ENCODE data around the gene RAET1E. TPM values are rescaled to one million over a fixed set of nuclear protein-coding genes. Genes with fewer than 3 reads are reported as not detected.
"Not testable (repeated sequence)": the region's sequence is repeated elsewhere in the genome, so short reads cannot be mapped to it uniquely, and the experiment has no call there.

RAET1E gene, protein sequence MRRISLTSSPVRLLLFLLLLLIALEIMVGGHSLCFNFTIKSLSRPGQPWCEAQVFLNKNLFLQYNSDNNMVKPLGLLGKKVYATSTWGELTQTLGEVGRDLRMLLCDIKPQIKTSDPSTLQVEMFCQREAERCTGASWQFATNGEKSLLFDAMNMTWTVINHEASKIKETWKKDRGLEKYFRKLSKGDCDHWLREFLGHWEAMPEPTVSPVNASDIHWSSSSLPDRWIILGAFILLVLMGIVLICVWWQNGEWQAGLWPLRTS
- 0.15 TPM for polyA plus RNA-seq (2013)

- peak in 2 of 3 donors; percentile 19 to 31 for DNase-seq
- H3K27ac ChIP-seq (ENCODE audit: insufficient read depth in 1 of 2, low read depth in 1 of 2, low read length in 2 of 2, poor library complexity in 1 of 2, severe bottlenecking in 2 of 2) = no peak within 1 kb of the TSS
- ChIA-PET CTCF (interaction anchor here (1.0 to 2.3 kb wide), 2 partner anchors 58 to 63 kb away, joined by 3 to 8 read pairs; no protein-coding TSS in a partner anchor), POLR2A (no interaction called here)
- H3K27me3 ChIP-seq (replicated peaks in 2 of 5; ENCODE audit: control insufficient read depth in 4 of 5, insufficient read depth in 5 of 5, low read length in 4 of 5) = peaks cover 0 to 3% (median 0%) of the 10 kb centered on the region in 5 experiments
- no peaks in the 10 kb centered on the region for H3K9me3 ChIP-seq (ENCODE audit: control extremely low read depth in 1 of 5, control insufficient read depth in 4 of 5, insufficient read depth in 2 of 5, low read depth in 1 of 5, low read length in 4 of 5)
- H3K4me1 ChIP-seq (ENCODE audit: control extremely low read depth in 1 of 4, control insufficient read depth in 4 of 4, insufficient read depth in 4 of 4, low read length in 3 of 4) = peaks cover 0 to 24% (median 20%) of the 10 kb centered on the region in 4 experiments
- WGBS (ENCODE audit: insufficient coverage) = 95% methylated on average over 15 of the region's 17 CpGs
- no peaks in the 10 kb centered on the region for H3K36me3 ChIP-seq (ENCODE audit: control insufficient read depth in 4 of 4, insufficient read depth in 4 of 4, low read length in 3 of 4)
- no peak within 1 kb of the TSS for H3K4me3 ChIP-seq (ENCODE audit: control insufficient read depth in 1 of 7, extremely low read depth in 1 of 7, insufficient read depth in 4 of 7, low read depth in 2 of 7, low read length in 6 of 7)
Measured at GRCh38 chr6:149897855-149898744, at the start of gene RAET1E. RAET1E (minus strand) TSS chr6:149898113; CDS start chr6:149890901, 7,212 bp downstream.

- H3K27ac ChIP-seq (ENCODE audit: insufficient read depth in 1 of 2, low read depth in 1 of 2, low read length in 2 of 2, poor library complexity in 1 of 2, severe bottlenecking in 2 of 2); H3K9me3 ChIP-seq (ENCODE audit: control extremely low read depth in 1 of 5, control insufficient read depth in 4 of 5, insufficient read depth in 2 of 5, low read depth in 1 of 5, low read length in 4 of 5); H3K4me3 ChIP-seq (ENCODE audit: control insufficient read depth in 1 of 7, extremely low read depth in 1 of 7, insufficient read depth in 4 of 7, low read depth in 2 of 7, low read length in 6 of 7); DNase-seq; H3K4me1 ChIP-seq (ENCODE audit: control extremely low read depth in 1 of 4, control insufficient read depth in 4 of 4, insufficient read depth in 4 of 4, low read length in 3 of 4); H3K36me3 ChIP-seq (ENCODE audit: control insufficient read depth in 4 of 4, insufficient read depth in 4 of 4, low read length in 3 of 4); POLR2A ChIA-PET: not testable (repeated sequence)
- CTCF ChIA-PET = interaction anchor here (1.5 kb wide), 1 partner anchor 13 kb away, joined by 5 read pairs; no protein-coding TSS in a partner anchor
- no CpG with 5 or more reads among the region's 1 CpG for WGBS (ENCODE audit: insufficient coverage)
- H3K27me3 ChIP-seq (replicated peaks in 2 of 5; ENCODE audit: control insufficient read depth in 4 of 5, insufficient read depth in 5 of 5, low read length in 4 of 5) = peaks cover 6 to 58% (median 28%) of the 10 kb centered on the region in 5 experiments
Measured at GRCh38 chr6:149947533-149947932, 49.6 kb upstream of the RAET1E start.

DNA sequence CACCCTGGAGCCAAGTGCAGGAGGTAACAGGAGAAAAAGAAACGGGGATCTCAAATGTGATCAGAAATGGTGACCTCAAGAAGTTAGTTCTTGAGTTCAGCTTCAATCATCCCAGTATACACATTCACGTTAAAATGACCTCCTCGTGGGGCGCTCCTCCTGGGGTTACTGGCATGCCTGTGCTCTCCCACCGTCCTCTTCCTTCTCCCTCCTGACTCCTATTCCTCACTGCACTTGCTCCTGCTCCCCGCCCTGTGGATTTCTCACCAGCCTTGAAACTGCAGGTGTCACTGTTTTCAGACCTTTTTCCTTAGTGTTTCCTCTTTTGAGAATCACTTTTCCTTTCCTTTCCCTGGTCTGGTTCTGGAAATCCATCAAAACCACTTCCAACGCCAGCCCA, 48.7 kb upstream of the RAET1E start:
- H3K27ac ChIP-seq (ENCODE audit: insufficient read depth in 1 of 2, low read depth in 1 of 2, low read length in 2 of 2, poor library complexity in 1 of 2, severe bottlenecking in 2 of 2); H3K4me1 ChIP-seq (ENCODE audit: control extremely low read depth in 1 of 4, control insufficient read depth in 4 of 4, insufficient read depth in 4 of 4, low read length in 3 of 4); H3K4me3 ChIP-seq (ENCODE audit: control insufficient read depth in 1 of 7, extremely low read depth in 1 of 7, insufficient read depth in 4 of 7, low read depth in 2 of 7, low read length in 6 of 7); POLR2A ChIA-PET; H3K9me3 ChIP-seq (ENCODE audit: control extremely low read depth in 1 of 5, control insufficient read depth in 4 of 5, insufficient read depth in 2 of 5, low read depth in 1 of 5, low read length in 4 of 5); DNase-seq; CTCF ChIA-PET; H3K36me3 ChIP-seq (ENCODE audit: control insufficient read depth in 4 of 4, insufficient read depth in 4 of 4, low read length in 3 of 4): not testable (repeated sequence)
- peaks cover 0 to 57% (median 19%) of the 10 kb centered on the region in 5 experiments for H3K27me3 ChIP-seq (replicated peaks in 2 of 5; ENCODE audit: control insufficient read depth in 4 of 5, insufficient read depth in 5 of 5, low read length in 4 of 5)
- 70% methylated on average over 6 of the region's 7 CpGs for WGBS (ENCODE audit: insufficient coverage)

DNA sequence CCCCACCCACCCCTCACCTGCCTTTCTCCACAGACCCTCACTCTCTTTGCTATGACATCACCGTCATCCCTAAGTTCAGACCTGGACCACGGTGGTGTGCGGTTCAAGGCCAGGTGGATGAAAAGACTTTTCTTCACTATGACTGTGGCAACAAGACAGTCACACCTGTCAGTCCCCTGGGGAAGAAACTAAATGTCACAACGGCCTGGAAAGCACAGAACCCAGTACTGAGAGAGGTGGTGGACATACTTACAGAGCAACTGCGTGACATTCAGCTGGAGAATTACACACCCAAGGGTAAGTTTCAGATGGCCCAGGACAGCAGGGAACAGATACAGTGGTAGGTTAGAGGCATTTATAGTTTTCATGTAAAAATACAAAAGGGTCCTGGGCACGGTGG, 47.4 kb upstream of the RAET1E start:
- 84% methylated on average over 3 of the region's 6 CpGs for WGBS (ENCODE audit: insufficient coverage)
- H3K4me3 ChIP-seq (ENCODE audit: control insufficient read depth in 1 of 7, extremely low read depth in 1 of 7, insufficient read depth in 4 of 7, low read depth in 2 of 7, low read length in 6 of 7); CTCF ChIA-PET; POLR2A ChIA-PET; H3K27ac ChIP-seq (ENCODE audit: insufficient read depth in 1 of 2, low read depth in 1 of 2, low read length in 2 of 2, poor library complexity in 1 of 2, severe bottlenecking in 2 of 2); H3K9me3 ChIP-seq (ENCODE audit: control extremely low read depth in 1 of 5, control insufficient read depth in 4 of 5, insufficient read depth in 2 of 5, low read depth in 1 of 5, low read length in 4 of 5); DNase-seq; H3K36me3 ChIP-seq (ENCODE audit: control insufficient read depth in 4 of 4, insufficient read depth in 4 of 4, low read length in 3 of 4): not testable (repeated sequence)
- Histone ChIP-seq H3K27me3 (replicated peaks in 2 of 5; ENCODE audit: control insufficient read depth in 4 of 5, insufficient read depth in 5 of 5, low read length in 4 of 5) (peaks cover 4 to 57% (median 15%) of the 10 kb centered on the region in 5 experiments), H3K4me1 (ENCODE audit: control extremely low read depth in 1 of 4, control insufficient read depth in 4 of 4, insufficient read depth in 4 of 4, low read length in 3 of 4) (peaks cover 0 to 19% (median 13%) of the 10 kb centered on the region in 4 experiments)

- 71% methylated on average over 4 of the region's 5 CpGs for WGBS (ENCODE audit: insufficient coverage)
- H3K9me3 ChIP-seq (ENCODE audit: control extremely low read depth in 1 of 5, control insufficient read depth in 4 of 5, insufficient read depth in 2 of 5, low read depth in 1 of 5, low read length in 4 of 5); DNase-seq; POLR2A ChIA-PET; H3K36me3 ChIP-seq (ENCODE audit: control insufficient read depth in 4 of 4, insufficient read depth in 4 of 4, low read length in 3 of 4); H3K27ac ChIP-seq (ENCODE audit: insufficient read depth in 1 of 2, low read depth in 1 of 2, low read length in 2 of 2, poor library complexity in 1 of 2, severe bottlenecking in 2 of 2); H3K4me3 ChIP-seq (ENCODE audit: control insufficient read depth in 1 of 7, extremely low read depth in 1 of 7, insufficient read depth in 4 of 7, low read depth in 2 of 7, low read length in 6 of 7); CTCF ChIA-PET: not testable (repeated sequence)
- Histone ChIP-seq H3K27me3 (replicated peaks in 2 of 5; ENCODE audit: control insufficient read depth in 4 of 5, insufficient read depth in 5 of 5, low read length in 4 of 5) (peaks cover 15 to 64% (median 26%) of the 10 kb centered on the region in 5 experiments), H3K4me1 (ENCODE audit: control extremely low read depth in 1 of 4, control insufficient read depth in 4 of 4, insufficient read depth in 4 of 4, low read length in 3 of 4) (peaks cover 0 to 26% (median 20%) of the 10 kb centered on the region in 4 experiments)
Measured at GRCh38 chr6:149943321-149943720, 45.4 kb upstream of the RAET1E start.

DNA sequence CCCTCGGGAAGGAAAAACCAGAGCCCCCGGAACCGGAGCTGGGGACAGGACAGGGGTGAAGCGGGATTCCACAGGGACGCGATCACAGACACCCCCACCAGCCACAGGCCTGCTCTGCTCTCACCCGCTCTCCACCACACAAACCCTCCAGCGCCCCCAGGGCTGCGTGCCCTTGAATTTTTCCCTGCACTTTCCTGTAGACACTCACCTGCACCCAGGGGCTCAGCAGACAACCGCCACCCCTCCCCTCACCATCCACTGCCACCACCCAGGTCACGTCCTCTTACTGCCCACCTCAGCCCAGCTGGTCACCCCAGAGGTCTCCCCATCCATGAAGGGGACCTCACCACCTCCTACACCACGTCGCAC, 44.5 kb upstream of the RAET1E start:
- peaks cover 18 to 66% (median 27%) of the 10 kb centered on the region in 5 experiments for H3K27me3 ChIP-seq (replicated peaks in 2 of 5; ENCODE audit: control insufficient read depth in 4 of 5, insufficient read depth in 5 of 5, low read length in 4 of 5)
- H3K4me1 ChIP-seq (ENCODE audit: control extremely low read depth in 1 of 4, control insufficient read depth in 4 of 4, insufficient read depth in 4 of 4, low read length in 3 of 4) = peaks cover 0 to 30% (median 22%) of the 10 kb centered on the region in 4 experiments
- no peak overlapping the region for H3K27ac ChIP-seq (ENCODE audit: insufficient read depth in 1 of 2, low read depth in 1 of 2, low read length in 2 of 2, poor library complexity in 1 of 2, severe bottlenecking in 2 of 2)

More for the DNA sequence above, 44.5 kb upstream of the RAET1E start:
- CTCF ChIA-PET = no interaction called here
- 15% methylated on average over 11 of the region's 13 CpGs for WGBS (ENCODE audit: insufficient coverage)
- no peaks in the 10 kb centered on the region for H3K9me3 ChIP-seq (ENCODE audit: control extremely low read depth in 1 of 5, control insufficient read depth in 4 of 5, insufficient read depth in 2 of 5, low read depth in 1 of 5, low read length in 4 of 5)
- H3K36me3 ChIP-seq (ENCODE audit: control insufficient read depth in 4 of 4, insufficient read depth in 4 of 4, low read length in 3 of 4) = no peaks in the 10 kb centered on the region
- H3K4me3 ChIP-seq (ENCODE audit: control insufficient read depth in 1 of 7, extremely low read depth in 1 of 7, insufficient read depth in 4 of 7, low read depth in 2 of 7, low read length in 6 of 7) = peak overlapping the region in 6 of 7 experiments; percentile 37 to 77 (median 61)
- POLR2A ChIA-PET = no interaction called here
- DNase-seq = peak in 2 of 3 donors; percentile 12 to 17

Data from common myeloid progenitor, CD34-positive (primary cell).